HG02973 (cell line): ENCODE data around the gene EFL1.
A peak's percentile ranks its signal among the peaks of the same experiment; 100 is the strongest.
"Not testable (repeated sequence)": the region's sequence is repeated elsewhere in the genome, so short reads cannot be mapped to it uniquely, and the experiment has no call there.

ENCODE experiments used
- ATAC-seq: cut with Tn5 transposase; IDR thresholded peaks from one replicate; pipeline ENCODE4 v1.9.1; 2021; ENCODE audit warnings: moderate library complexity; ENCODE audit not compliant: unreplicated experiment

Gene EFL1

GRCh38 chr15:82282386-82282785, 19.9 kb upstream of the EFL1 start:
- not testable (repeated sequence) for ATAC-seq

GRCh38 chr15:82281276-82281675, 18.7 kb upstream of the EFL1 start:
- ATAC-seq, result not testable (repeated sequence)

GRCh38 chr15:82275410-82275809, 12.9 kb upstream of the EFL1 start:
- no peak for ATAC-seq

- no peak for ATAC-seq
Measured at GRCh38 chr15:82272154-82272553, 9.6 kb upstream of the EFL1 start.

GRCh38 chr15:82268454-82268853, 5.9 kb upstream of the EFL1 start:
- not testable (repeated sequence) for ATAC-seq

GRCh38 chr15:82267137-82267536, 4.6 kb upstream of the EFL1 start:
- ATAC-seq, result not testable (repeated sequence)

- no peak for ATAC-seq
Measured at GRCh38 chr15:82263350-82263749, 816 bp upstream of the EFL1 start.

GRCh38 chr15:82261566-82262421, 740 bp downstream of the EFL1 start:
- peak; percentile 18 for ATAC-seq

GRCh38 chr15:82248261-82248660, 14.3 kb downstream of the EFL1 start:
- not testable (repeated sequence) for ATAC-seq

- not testable (repeated sequence) for ATAC-seq
Measured at GRCh38 chr15:82245956-82246355, 16.6 kb downstream of the EFL1 start.

GRCh38 chr15:82243644-82244043, 18.9 kb downstream of the EFL1 start:
- ATAC-seq, result not testable (repeated sequence)

- ATAC-seq, result not testable (repeated sequence)
Measured at GRCh38 chr15:82241836-82242499, 20.6 kb downstream of the EFL1 start.

GRCh38 chr15:82239685-82240391, 22.7 kb downstream of the EFL1 start:
- no peak for ATAC-seq

GRCh38 chr15:82237944-82238534, 24.5 kb downstream of the EFL1 start:
- ATAC-seq, result not testable (repeated sequence)

- ATAC-seq, result no peak
Measured at GRCh38 chr15:82231842-82232241, 30.7 kb downstream of the EFL1 start.

- no peak for ATAC-seq
Measured at GRCh38 chr15:82231233-82231632, 31.3 kb downstream of the EFL1 start.

GRCh38 chr15:82228750-82229149, 33.8 kb downstream of the EFL1 start:
- no peak for ATAC-seq

- not testable (repeated sequence) for ATAC-seq
Measured at GRCh38 chr15:82221535-82221934, 41.0 kb downstream of the EFL1 start.

- not testable (repeated sequence) for ATAC-seq
Measured at GRCh38 chr15:82216092-82216491, 46.4 kb downstream of the EFL1 start.

- not testable (repeated sequence) for ATAC-seq
Measured at GRCh38 chr15:82212201-82212600, 50.3 kb downstream of the EFL1 start.

GRCh38 chr15:82210066-82210597, 52.4 kb downstream of the EFL1 start:
- not testable (repeated sequence) for ATAC-seq
